Ectodermal cell (in vitro differentiated cells): ENCODE measurements around the gene CLSTN3.
A peak's percentile ranks its signal among the peaks of the same experiment; 100 is the strongest.

Experiments used
- H3K27ac ChIP-seq: 2 replicates; pipeline ENCODE4 v1.7.0; 2013; ENCODE audit warnings: mild to moderate bottlenecking, low read depth, low read length; ENCODE audit not compliant: insufficient read depth, poor library complexity, severe bottlenecking
- H3K27me3 ChIP-seq: 2 replicates; pipeline ENCODE4 v1.7.0; 2013; ENCODE audit warnings: mild to moderate bottlenecking, low read length; ENCODE audit not compliant: insufficient read depth, control insufficient read depth, poor library complexity, severe bottlenecking
- H3K36me3 ChIP-seq: one replicate; pipeline ENCODE4 v1.7.0; 2013; ENCODE audit warnings: low read length; ENCODE audit not compliant: control insufficient read depth, insufficient read depth
- H3K4me1 ChIP-seq: one replicate; pipeline ENCODE4 v1.7.0; 2013; ENCODE audit warnings: low read length; ENCODE audit not compliant: control insufficient read depth, insufficient read depth
- H3K4me3 ChIP-seq: 2 replicates; pipeline ENCODE4 v1.7.0; 2013; ENCODE audit warnings: low read depth, low read length, control low read depth; ENCODE audit not compliant: insufficient read depth
- H3K9me3 ChIP-seq: 2 replicates; pipeline ENCODE4 v1.7.0; 2013; ENCODE audit warnings: mild to moderate bottlenecking, low read length, moderate library complexity; ENCODE audit not compliant: control insufficient read depth
- WGBS, 2 experiments: methylation state at CpG; one replicate each; pipeline ENCODE4 v1.1.7; 2013; ENCODE audit warnings: missing lambda C conversion rate in 2 of 2; 5-methylcytosine and 5-hydroxymethylcytosine counted together

The CLSTN3 gene

DNA sequence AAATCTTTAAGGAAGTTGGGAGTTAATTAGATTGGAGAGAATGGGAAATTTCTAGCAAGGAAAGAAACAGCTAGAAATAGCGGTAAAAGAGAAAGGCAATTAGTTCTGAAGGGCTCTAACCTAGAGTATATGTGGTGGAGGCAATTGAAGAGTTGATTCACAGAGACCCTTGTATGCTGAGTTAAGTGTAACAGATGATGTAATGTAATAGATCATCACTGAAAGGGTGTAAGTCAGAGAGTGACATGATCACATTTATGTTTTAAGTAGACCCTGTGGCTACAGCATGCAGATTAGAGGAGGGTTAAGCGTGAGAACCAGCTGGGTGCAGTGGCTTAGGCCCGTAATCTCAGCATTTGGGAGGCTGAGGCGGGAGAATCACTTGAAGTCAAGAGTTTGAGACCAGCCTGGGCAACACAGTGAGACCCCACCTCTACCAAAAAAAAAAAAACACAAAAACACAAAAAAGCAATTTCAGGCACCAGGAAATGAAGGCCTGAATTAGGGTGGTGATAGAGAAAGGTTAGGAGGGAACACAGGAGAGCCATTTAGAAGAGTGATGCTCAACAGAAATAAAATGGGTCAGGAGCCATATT, 4.4 kb upstream of the CLSTN3 start:
- peaks cover 20% of the 10 kb centered on the region for H3K27me3 ChIP-seq
- H3K4me1 ChIP-seq: peaks cover under 1% of the 10 kb centered on the region
- H3K9me3 ChIP-seq: no peaks in the 10 kb centered on the region
- no peak overlapping the region for H3K27ac ChIP-seq
- no peaks in the 10 kb centered on the region for H3K36me3 ChIP-seq
- no peak overlapping the region for H3K4me3 ChIP-seq
- 83 to 86% methylated on average over 4 of the region's 4 CpGs for WGBS, 2 experiments

DNA sequence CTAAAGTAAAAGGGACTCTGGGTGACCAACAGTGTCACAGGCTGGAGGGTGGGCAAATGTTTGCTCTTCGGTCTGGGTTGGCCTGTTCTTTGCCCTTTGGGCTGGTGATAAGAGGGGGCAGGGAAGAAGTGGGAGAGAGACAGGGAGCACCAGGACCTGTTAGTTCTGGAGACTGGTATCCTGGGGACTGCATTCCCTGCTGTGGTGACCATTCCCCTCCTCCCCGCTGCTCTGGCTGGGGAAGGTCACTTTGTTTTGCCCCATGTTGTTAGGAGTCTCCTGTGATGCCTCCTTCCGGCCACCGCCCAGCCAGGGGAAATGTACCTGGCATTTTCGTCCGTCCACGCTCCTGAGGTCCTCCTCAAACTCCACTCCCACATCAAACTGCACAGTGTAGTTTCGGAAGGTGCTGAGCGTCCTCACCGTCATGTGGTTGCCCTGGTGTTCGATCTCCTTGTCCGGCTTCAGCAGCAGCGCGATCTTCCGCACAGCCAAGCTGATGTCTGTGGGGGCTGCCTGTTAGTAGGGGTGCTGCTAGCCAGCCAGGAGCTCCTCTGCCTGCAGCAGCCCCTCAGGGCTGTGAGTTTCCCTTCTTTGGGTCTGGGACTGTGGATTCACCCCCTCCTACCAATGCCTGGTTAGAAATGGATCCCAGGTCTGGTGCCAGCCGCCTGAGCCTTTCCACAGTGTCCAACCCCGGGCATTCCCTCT, 2.1 kb upstream of the CLSTN3 start:
- H3K9me3 ChIP-seq: no peaks in the 10 kb centered on the region
- no peak overlapping the region for H3K27ac ChIP-seq
- H3K4me1 ChIP-seq: peaks cover 12% of the 10 kb centered on the region
- peaks cover 33% of the 10 kb centered on the region for H3K27me3 ChIP-seq
- no peak overlapping the region for H3K4me3 ChIP-seq
- 87 to 89% methylated on average over 17 of the region's 17 CpGs for WGBS, 2 experiments
- H3K36me3 ChIP-seq: no peaks in the 10 kb centered on the region

DNA sequence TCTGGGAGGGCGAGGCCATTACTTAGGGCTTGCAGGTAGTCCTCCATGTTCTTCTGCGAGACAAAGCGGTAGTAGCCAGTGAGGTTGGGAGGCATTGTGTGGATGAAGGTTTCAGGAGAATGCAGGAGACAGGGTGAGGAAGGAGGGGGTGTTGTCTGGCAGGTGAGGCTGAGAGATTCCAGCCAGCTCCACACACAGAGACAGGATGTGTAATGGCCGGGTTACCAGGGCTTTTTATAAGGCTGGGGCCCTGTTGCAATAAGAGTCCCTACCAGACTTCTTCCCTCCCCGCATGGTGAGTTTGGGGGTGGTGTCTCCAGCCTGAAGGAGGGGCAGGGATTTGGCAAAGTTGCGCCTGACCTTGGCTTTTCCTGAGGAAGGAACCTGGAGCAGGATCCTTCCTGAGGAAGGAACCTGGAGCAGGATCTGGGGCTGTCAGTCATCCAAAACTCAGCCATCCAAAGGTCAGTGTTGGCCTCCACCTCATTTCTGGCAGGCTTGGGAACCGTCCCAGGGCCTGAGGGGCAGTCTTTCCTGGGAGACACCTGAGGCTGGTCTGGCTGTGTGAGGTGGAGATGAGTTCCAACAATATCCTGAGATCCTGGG, 1.4 kb upstream of the CLSTN3 start, which contains the start of gene RBP5:
TSS of gene RBP5 (minus strand) at position 209 of the 606 bp plus-strand sequence. CDS start at position 95, 114 bp downstream.
- peak within 1 kb of the TSS; percentile 72 for H3K4me3 ChIP-seq
- peaks cover 33% of the 10 kb centered on the region for H3K27me3 ChIP-seq
- H3K4me1 ChIP-seq: peaks cover 12% of the 10 kb centered on the region
- WGBS, 2 experiments: 73 to 75% methylated on average over 7 of the region's 7 CpGs
- H3K27ac ChIP-seq: no peak within 1 kb of the TSS
- no peaks in the 10 kb centered on the region for H3K36me3 ChIP-seq
- H3K9me3 ChIP-seq: no peaks in the 10 kb centered on the region

DNA sequence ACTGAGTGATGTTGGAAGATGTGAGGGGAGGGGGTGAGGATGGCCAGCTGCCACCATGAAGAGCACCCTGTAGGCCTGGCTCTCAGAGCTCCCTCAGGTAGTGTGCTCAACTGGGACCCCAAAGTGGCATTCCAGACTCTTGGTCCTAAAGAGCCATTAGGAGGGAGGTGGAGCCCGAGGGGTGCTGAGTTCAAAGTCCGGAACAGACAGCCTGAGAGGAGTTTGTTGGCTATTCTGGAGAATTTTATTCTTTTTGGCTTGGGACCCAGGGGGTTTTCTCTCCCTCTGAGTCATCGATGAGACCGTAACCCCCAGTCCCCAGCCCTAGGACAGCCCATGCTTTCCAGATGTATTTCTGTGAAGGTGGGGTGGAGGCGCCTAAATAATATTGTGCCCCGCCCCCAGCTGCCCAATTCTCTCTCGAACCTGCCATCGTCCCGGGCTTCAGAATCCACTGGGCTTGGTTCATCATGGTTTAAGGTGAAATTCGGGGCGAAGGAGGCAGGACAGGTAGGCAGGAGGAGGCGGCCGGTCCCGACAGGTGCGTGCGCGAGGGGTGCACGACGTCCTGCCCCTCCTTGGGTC, 792 bp upstream of the CLSTN3 start:
- 12 to 16% methylated on average over 19 of the region's 19 CpGs for WGBS, 2 experiments
- Histone ChIP-seq H3K4me3 (peak overlapping the region; percentile 72), H3K9me3 (no peaks in the 10 kb centered on the region), H3K27ac (no peak overlapping the region), H3K27me3 (peaks cover 33% of the 10 kb centered on the region), H3K4me1 (peaks cover 12% of the 10 kb centered on the region), H3K36me3 (no peaks in the 10 kb centered on the region)

DNA sequence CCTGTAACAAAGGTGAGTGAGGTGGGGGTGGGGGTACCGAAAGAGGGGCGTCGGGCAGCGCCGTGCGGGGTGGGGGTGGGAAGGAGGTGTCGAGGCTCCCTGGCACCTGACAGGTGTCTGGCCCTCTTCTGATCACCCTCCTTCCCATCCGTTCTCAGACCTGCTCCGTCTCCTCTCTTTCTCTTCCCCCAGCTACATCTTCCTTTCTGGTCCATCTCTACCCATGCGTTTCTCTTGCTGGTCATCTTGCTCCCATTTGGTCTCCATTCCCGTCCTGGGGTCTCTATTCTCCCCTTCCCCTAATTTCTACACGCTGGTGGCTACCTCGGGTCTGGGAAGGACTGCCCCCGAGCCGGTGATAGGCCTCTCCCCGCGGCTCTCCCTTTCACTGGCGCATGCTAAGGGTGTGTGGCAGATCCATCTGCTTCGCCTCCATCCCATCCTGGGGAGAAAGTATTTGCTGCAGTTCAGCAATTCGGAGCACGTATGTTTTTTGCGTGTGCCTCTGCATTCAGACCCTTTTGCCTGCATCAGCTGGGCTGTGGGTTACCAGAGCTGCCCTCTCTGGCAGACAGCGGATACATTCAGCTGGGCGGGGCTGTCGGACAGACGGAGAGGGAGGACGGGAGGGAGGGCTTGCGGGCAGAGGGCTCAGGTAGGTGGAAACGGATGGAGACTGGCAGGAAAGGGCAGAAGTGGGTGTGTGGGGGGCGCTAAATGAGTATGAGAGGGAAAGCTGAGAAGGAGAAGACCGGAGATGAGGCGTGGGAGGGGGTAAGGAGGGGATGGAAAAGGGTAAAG, 730 bp downstream of the CLSTN3 start:
- WGBS, 2 experiments: 1% methylated on average over 26 to 32 of the region's 32 CpGs
- no peaks in the 10 kb centered on the region for H3K9me3 ChIP-seq
- H3K36me3 ChIP-seq: no peaks in the 10 kb centered on the region
- no peak overlapping the region for H3K27ac ChIP-seq
- H3K4me3 ChIP-seq: peak overlapping the region; percentile 72
- peaks cover 33% of the 10 kb centered on the region for H3K27me3 ChIP-seq
- H3K4me1 ChIP-seq: peaks cover 12% of the 10 kb centered on the region

DNA sequence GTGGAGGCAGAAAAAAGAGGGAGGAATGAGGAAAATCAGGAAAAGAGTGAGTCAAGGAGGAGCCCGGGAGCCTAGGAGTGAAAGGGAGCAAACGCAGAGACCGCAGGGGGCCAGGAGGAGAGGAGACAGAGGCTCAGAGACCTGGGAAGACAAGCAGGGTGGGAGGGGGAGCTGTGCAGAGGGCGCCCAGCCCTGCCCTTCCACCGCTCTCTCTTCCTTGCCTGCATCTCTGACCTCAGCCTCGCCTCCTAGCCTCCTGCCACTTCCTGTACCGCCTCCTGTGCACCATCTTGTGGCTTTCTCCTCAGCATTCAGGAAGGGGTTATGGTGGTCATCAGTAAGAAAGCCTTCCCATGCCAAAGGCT, 1.3 kb downstream of the CLSTN3 start:
- Histone ChIP-seq H3K36me3 (no peaks in the 10 kb centered on the region), H3K4me1 (peaks cover 12% of the 10 kb centered on the region), H3K27ac (no peak overlapping the region), H3K27me3 (peaks cover 33% of the 10 kb centered on the region), H3K4me3 (peak overlapping the region; percentile 72), H3K9me3 (no peaks in the 10 kb centered on the region)
- WGBS, 2 experiments: 34 to 45% methylated on average over 7 of the region's 7 CpGs

DNA sequence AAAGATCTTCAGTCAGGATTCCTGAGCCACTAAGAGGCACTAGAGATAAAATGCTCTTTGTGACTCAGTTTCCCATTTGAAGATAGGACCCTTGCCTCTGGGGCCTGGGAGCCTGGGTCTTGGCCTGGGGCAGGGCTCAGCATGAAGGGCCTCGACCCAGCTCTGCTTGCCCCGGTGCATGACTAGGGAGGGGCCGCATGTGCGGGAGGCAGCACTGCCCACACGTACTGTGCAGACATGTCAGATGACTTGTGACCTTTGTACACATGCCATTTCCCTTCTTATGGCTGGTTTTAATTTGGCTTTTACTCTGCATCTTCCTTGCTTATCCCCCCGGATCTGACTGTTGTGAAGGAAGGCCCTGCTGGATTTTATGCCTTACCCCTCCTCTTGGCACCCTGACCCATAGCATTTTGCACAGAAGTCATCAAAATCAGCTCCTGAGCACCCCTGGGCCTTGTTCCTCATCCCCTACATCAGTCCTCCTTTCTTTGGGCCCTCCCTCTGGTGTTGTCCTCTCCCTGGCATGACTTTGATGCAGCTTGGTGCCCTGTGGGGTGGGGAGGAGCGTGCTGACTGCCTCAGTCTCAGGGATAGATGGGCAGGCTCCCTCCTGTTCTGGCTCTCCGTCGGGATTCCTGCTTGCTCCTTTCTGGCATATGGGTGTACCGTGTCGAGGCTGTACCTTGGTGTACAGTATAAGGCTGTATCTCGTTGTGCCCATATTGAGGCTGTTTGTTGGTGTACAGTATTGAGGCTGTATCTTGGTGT, 4.4 kb downstream of the CLSTN3 start:
- Histone ChIP-seq H3K4me3 (no peak overlapping the region), H3K36me3 (no peaks in the 10 kb centered on the region), H3K4me1 (peaks cover 12% of the 10 kb centered on the region), H3K27me3 (peaks cover 18% of the 10 kb centered on the region), H3K27ac (no peak overlapping the region), H3K9me3 (no peaks in the 10 kb centered on the region)
- WGBS, 2 experiments: 93 to 94% methylated on average over 12 of the region's 12 CpGs

DNA sequence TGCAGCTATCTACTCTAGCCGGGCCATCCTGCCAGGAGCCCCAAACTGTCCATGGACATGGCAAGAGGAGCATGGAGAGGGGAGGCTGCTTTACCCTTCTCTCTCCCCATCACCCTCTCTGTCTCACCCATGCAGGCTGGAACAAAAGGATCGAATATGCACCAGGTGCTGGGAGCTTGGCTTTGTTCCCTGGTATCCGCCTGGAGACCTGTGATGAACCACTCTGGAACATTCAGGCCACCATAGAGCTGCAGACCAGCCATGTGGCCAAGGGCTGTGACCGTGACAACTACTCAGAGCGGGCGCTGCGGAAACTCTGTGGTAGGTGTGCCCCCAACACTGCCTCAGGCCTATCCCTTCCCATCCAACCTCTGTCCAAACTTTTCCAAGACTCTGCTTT, 5.9 kb downstream of the CLSTN3 start:
- Histone ChIP-seq H3K27me3 (peaks cover 9% of the 10 kb centered on the region), H3K4me3 (no peak overlapping the region), H3K36me3 (no peaks in the 10 kb centered on the region), H3K9me3 (no peaks in the 10 kb centered on the region), H3K4me1 (peaks cover 8% of the 10 kb centered on the region), H3K27ac (no peak overlapping the region)
- 94 to 95% methylated on average over 7 of the region's 7 CpGs for WGBS, 2 experiments

DNA sequence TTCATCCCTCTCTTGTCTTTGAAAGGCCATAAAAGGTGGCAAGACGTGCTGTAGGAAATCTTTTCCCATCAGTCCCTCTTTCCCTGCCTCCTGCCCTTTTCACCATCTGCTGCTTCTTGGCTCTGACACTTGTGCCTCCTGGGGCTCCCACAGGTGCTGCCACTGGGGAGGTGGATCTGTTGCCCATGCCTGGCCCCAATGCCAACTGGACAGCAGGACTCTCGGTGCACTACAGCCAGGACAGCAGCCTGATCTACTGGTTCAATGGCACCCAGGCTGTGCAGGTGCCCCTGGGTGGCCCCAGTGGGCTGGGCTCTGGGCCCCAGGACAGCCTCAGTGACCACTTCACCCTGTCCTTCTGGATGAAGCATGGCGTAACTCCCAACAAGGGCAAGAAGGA, 6.5 kb downstream of the CLSTN3 start:
- Histone ChIP-seq H3K36me3 (no peaks in the 10 kb centered on the region), H3K4me1 (peaks cover 4% of the 10 kb centered on the region), H3K27ac (no peak overlapping the region), H3K9me3 (no peaks in the 10 kb centered on the region), H3K4me3 (no peak overlapping the region), H3K27me3 (peaks cover 3% of the 10 kb centered on the region)
- 89 to 92% methylated on average over 3 of the region's 3 CpGs for WGBS, 2 experiments
